ENCODE measurements around the gene IPCEF1.

Gene IPCEF1

GRCh38 chr6:154388803-154389202 is 32.2 kb upstream of the IPCEF1 start:
- Histone ChIP-seq H3K4me2 (ENCODE audit: low read length) (no peak overlapping the region), H3K27me3 (ENCODE audit: control insufficient read depth, insufficient read depth, low read length) (peaks cover 31% of the 10 kb centered on the region), H3K4me1 (ENCODE audit: control insufficient read depth, insufficient read depth, low read length) (peaks cover 19% of the 10 kb centered on the region), H3K9me3 (replicated peaks; ENCODE audit: low read length) (no peaks in the 10 kb centered on the region), H3K9ac (ENCODE audit: low read depth, low read length) (no peak overlapping the region), H3K4me3 (ENCODE audit: low read length) (no peak overlapping the region), H3K36me3 (ENCODE audit: insufficient read depth, low read length) (no peaks in the 10 kb centered on the region)

DNA sequence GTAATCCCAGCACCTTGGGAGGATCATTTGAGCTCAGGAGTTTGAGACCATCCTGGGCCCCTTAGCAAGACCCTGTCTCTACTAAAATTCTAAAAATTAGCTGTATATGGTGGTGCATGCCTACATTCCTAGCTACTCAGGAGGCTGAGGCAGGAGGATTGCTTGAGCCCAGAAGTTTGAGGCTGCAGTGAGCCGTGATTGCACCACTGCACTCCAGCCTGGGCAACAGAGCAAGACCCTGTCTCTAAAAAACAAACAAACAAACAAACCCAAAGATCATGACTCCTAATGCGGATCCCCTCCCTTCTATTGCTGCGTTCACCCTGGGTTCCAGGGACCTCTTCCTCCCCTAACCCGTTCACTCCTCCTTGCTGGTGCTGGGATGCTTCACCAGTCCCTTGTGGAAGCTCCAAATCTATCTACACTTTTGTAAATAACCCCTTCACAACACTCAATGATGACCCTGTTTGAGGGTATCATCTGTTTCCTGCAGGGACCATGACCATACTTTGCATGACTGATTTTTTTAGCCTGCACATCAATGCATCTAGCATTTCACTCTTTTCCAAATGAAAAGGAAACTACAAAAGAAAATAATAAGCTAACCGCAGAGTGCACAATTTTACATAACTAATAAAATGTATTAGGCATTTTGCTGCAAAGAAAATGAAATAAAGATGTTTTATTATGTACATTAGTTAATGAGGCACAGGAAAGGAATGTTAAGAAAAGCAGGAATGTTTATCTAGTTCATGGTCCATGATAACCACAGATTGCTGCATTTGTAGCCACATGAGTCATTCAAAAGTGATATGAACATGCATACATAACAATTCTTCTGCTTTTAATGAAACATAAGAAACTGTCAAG is 30.5 kb upstream of the IPCEF1 start:
- Histone ChIP-seq H3K4me2 (ENCODE audit: low read length) (peak overlapping the region; percentile 35), H3K9me3 (replicated peaks; ENCODE audit: low read length) (no peaks in the 10 kb centered on the region), H3K27me3 (ENCODE audit: control insufficient read depth, insufficient read depth, low read length) (peaks cover 38% of the 10 kb centered on the region), H3K4me1 (ENCODE audit: control insufficient read depth, insufficient read depth, low read length) (peaks cover 19% of the 10 kb centered on the region), H3K4me3 (ENCODE audit: low read length) (no peak overlapping the region), H3K36me3 (ENCODE audit: insufficient read depth, low read length) (no peaks in the 10 kb centered on the region), H3K9ac (ENCODE audit: low read depth, low read length) (no peak overlapping the region)

DNA sequence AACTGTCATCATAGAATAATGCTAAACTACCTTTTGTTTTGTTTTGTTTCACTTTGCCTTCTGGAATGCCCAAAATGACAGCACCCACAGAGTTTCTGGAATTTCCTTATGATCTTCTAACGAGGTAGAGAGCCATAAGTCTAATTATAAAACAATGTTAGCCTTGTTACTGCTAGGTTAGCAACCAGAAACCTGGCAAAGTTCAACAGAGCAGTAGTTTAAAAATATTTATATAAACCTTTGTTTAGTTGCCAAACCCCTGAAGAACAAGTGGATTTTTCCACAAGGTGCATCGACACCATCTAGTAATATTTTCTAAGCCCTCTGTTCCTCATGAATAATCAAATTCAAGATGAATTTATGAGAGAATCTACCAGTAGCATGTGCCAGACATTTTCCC is 27.6 kb upstream of the IPCEF1 start:
- Histone ChIP-seq H3K4me2 (ENCODE audit: low read length) (no peak overlapping the region), H3K9ac (ENCODE audit: low read depth, low read length) (no peak overlapping the region), H3K9me3 (replicated peaks; ENCODE audit: low read length) (no peaks in the 10 kb centered on the region), H3K36me3 (ENCODE audit: insufficient read depth, low read length) (no peaks in the 10 kb centered on the region), H3K4me1 (ENCODE audit: control insufficient read depth, insufficient read depth, low read length) (peaks cover 13% of the 10 kb centered on the region), H3K4me3 (ENCODE audit: low read length) (no peak overlapping the region), H3K27me3 (ENCODE audit: control insufficient read depth, insufficient read depth, low read length) (peaks cover 46% of the 10 kb centered on the region)

GRCh38 chr6:154383273-154383672 is 26.7 kb upstream of the IPCEF1 start:
- no peak overlapping the region for H3K9ac ChIP-seq (ENCODE audit: low read depth, low read length)
- no peaks in the 10 kb centered on the region for H3K9me3 ChIP-seq (replicated peaks; ENCODE audit: low read length)
- no peak overlapping the region for H3K4me2 ChIP-seq (ENCODE audit: low read length)
- peaks cover 13% of the 10 kb centered on the region for H3K4me1 ChIP-seq (ENCODE audit: control insufficient read depth, insufficient read depth, low read length)
- no peaks in the 10 kb centered on the region for H3K36me3 ChIP-seq (ENCODE audit: insufficient read depth, low read length)
- no peak overlapping the region for H3K4me3 ChIP-seq (ENCODE audit: low read length)
- H3K27me3 ChIP-seq (ENCODE audit: control insufficient read depth, insufficient read depth, low read length) = peaks cover 46% of the 10 kb centered on the region

DNA sequence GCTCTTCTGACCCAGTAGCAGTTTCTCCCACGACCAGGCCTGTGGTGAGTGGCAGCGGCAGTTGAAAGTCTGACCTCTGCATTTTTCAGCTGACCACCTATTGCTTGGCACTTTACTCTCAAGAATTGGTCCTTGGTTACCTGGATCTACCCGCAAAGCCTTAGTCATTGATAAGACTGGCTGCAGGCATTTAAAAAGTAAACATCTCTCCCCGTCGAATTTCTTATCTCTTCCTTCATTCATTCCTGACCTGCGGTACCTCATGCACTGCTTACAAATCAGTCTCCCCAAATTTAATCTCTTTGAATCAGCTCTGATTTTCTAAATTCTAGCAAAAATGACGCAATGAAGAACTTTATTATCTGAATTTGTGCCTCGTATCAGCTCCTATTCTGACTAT is 26.1 kb upstream of the IPCEF1 start:
- H3K9ac ChIP-seq (ENCODE audit: low read depth, low read length) = no peak overlapping the region
- peaks cover 10% of the 10 kb centered on the region for H3K4me1 ChIP-seq (ENCODE audit: control insufficient read depth, insufficient read depth, low read length)
- H3K4me2 ChIP-seq (ENCODE audit: low read length) = no peak overlapping the region
- H3K4me3 ChIP-seq (ENCODE audit: low read length) = no peak overlapping the region
- no peaks in the 10 kb centered on the region for H3K36me3 ChIP-seq (ENCODE audit: insufficient read depth, low read length)
- H3K27me3 ChIP-seq (ENCODE audit: control insufficient read depth, insufficient read depth, low read length) = peaks cover 46% of the 10 kb centered on the region
- no peaks in the 10 kb centered on the region for H3K9me3 ChIP-seq (replicated peaks; ENCODE audit: low read length)

- no peak overlapping the region for H3K4me3 ChIP-seq (ENCODE audit: low read length)
- peaks cover 46% of the 10 kb centered on the region for H3K27me3 ChIP-seq (ENCODE audit: control insufficient read depth, insufficient read depth, low read length)
- no peaks in the 10 kb centered on the region for H3K9me3 ChIP-seq (replicated peaks; ENCODE audit: low read length)
- H3K4me2 ChIP-seq (ENCODE audit: low read length) = no peak overlapping the region
- H3K36me3 ChIP-seq (ENCODE audit: insufficient read depth, low read length) = no peaks in the 10 kb centered on the region
- H3K4me1 ChIP-seq (ENCODE audit: control insufficient read depth, insufficient read depth, low read length) = peaks cover under 1% of the 10 kb centered on the region
- no peak overlapping the region for H3K9ac ChIP-seq (ENCODE audit: low read depth, low read length)
These were observed 24.9 kb upstream of the IPCEF1 start for GRCh38 chr6:154381548-154381947.

DNA sequence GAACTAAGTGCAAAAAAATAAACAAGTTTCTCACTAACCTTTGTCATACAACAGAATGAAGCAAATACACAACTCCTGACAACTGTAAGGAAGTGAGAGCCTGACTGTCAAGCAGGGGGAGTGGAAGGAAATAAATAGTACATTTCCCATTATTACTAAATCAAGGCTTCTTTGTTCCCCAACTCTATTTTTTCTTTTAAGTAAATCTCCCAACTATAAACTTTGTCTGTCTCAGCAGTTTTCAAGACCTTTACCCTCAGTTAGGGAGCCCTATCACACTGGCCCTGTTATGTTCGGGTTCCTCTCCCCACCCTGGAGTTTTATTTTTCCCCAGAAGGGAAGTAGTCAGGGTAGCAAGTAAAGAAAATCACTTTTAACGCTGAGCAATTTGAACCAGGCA is 24.1 kb upstream of the IPCEF1 start:
- Histone ChIP-seq H3K4me3 (ENCODE audit: low read length) (no peak overlapping the region), H3K4me1 (ENCODE audit: control insufficient read depth, insufficient read depth, low read length) (no peaks in the 10 kb centered on the region), H3K9me3 (replicated peaks; ENCODE audit: low read length) (no peaks in the 10 kb centered on the region), H3K9ac (ENCODE audit: low read depth, low read length) (no peak overlapping the region), H3K27me3 (ENCODE audit: control insufficient read depth, insufficient read depth, low read length) (peaks cover 40% of the 10 kb centered on the region), H3K4me2 (ENCODE audit: low read length) (no peak overlapping the region), H3K36me3 (ENCODE audit: insufficient read depth, low read length) (no peaks in the 10 kb centered on the region)

- Histone ChIP-seq H3K9me3 (replicated peaks; ENCODE audit: low read length) (no peaks in the 10 kb centered on the region), H3K27me3 (ENCODE audit: control insufficient read depth, insufficient read depth, low read length) (peaks cover 30% of the 10 kb centered on the region), H3K4me3 (ENCODE audit: low read length) (no peak overlapping the region), H3K4me1 (ENCODE audit: control insufficient read depth, insufficient read depth, low read length) (no peaks in the 10 kb centered on the region), H3K4me2 (ENCODE audit: low read length) (no peak overlapping the region), H3K9ac (ENCODE audit: low read depth, low read length) (no peak overlapping the region), H3K36me3 (ENCODE audit: insufficient read depth, low read length) (no peaks in the 10 kb centered on the region)
These were observed 23.0 kb upstream of the IPCEF1 start for GRCh38 chr6:154379585-154379984.

DNA sequence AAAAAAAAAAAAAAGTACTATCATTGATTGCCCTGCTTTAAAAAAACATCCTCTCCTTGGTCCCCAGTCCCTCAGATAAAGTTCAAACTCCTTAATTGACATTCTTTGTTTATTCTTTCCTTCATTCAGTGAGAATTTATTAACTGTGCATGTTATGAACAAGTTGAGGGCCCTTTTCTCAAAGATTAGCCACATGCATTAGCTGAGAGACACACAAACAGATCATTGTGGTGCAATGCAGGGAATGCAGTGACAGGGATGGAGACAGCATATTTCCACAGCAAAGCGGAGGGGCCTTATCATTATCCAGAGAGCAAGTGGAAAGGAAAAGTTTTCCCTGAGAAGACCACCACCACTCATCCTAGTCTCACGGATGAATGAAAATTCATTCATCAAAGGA is 21.9 kb upstream of the IPCEF1 start:
- Histone ChIP-seq H3K9me3 (replicated peaks; ENCODE audit: low read length) (no peaks in the 10 kb centered on the region), H3K4me3 (ENCODE audit: low read length) (no peak overlapping the region), H3K4me2 (ENCODE audit: low read length) (no peak overlapping the region), H3K27me3 (ENCODE audit: control insufficient read depth, insufficient read depth, low read length) (peaks cover 20% of the 10 kb centered on the region), H3K36me3 (ENCODE audit: insufficient read depth, low read length) (no peaks in the 10 kb centered on the region), H3K4me1 (ENCODE audit: control insufficient read depth, insufficient read depth, low read length) (no peaks in the 10 kb centered on the region), H3K9ac (ENCODE audit: low read depth, low read length) (no peak overlapping the region)

DNA sequence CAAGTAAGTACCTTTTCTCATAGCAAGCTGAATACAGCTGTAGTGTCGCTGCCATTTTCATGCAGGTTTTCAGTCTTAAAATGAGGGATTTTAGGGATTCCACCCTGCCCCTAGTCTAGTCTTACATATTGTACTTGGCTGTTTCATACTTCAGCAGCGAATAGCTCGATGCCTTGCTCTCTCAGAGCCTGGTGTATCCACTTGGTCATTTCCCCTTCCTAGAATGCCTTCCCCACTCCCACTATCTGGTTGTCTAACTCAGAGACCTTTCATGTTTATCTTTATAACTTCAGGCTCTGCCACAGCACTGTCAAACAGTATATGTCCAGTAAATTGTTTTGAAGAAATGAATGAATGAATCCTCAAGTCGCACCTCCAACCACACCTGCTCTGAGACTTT is 21.1 kb upstream of the IPCEF1 start:
- Histone ChIP-seq H3K4me3 (ENCODE audit: low read length) (no peak overlapping the region), H3K9me3 (replicated peaks; ENCODE audit: low read length) (no peaks in the 10 kb centered on the region), H3K9ac (ENCODE audit: low read depth, low read length) (no peak overlapping the region), H3K27me3 (ENCODE audit: control insufficient read depth, insufficient read depth, low read length) (peaks cover 13% of the 10 kb centered on the region), H3K4me2 (ENCODE audit: low read length) (no peak overlapping the region), H3K36me3 (ENCODE audit: insufficient read depth, low read length) (no peaks in the 10 kb centered on the region), H3K4me1 (ENCODE audit: control insufficient read depth, insufficient read depth, low read length) (no peaks in the 10 kb centered on the region)

DNA sequence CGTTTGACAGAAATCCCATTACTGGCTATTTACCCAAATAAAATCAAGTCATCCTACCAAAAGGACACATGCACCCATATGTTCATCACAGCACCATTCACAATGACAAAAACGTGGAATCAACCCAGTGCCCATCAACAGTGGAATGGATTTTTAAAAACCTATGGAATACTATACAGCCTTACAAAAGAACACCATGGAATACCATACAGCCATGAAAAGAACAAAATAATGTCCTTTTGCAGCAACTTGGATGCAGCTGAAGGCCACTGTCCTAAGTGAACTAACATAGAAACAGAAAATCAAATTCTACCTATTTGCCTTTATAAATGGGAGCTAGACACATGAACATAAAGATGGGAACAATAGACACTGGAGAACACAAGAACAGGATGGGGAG is 17.4 kb upstream of the IPCEF1 start:
- Histone ChIP-seq H3K9ac (ENCODE audit: low read depth, low read length) (no peak overlapping the region), H3K36me3 (ENCODE audit: insufficient read depth, low read length) (no peaks in the 10 kb centered on the region), H3K4me1 (ENCODE audit: control insufficient read depth, insufficient read depth, low read length) (no peaks in the 10 kb centered on the region), H3K9me3 (replicated peaks; ENCODE audit: low read length) (no peaks in the 10 kb centered on the region), H3K4me2 (ENCODE audit: low read length) (no peak overlapping the region), H3K27me3 (ENCODE audit: control insufficient read depth, insufficient read depth, low read length) (no peaks in the 10 kb centered on the region), H3K4me3 (ENCODE audit: low read length) (no peak overlapping the region)

DNA sequence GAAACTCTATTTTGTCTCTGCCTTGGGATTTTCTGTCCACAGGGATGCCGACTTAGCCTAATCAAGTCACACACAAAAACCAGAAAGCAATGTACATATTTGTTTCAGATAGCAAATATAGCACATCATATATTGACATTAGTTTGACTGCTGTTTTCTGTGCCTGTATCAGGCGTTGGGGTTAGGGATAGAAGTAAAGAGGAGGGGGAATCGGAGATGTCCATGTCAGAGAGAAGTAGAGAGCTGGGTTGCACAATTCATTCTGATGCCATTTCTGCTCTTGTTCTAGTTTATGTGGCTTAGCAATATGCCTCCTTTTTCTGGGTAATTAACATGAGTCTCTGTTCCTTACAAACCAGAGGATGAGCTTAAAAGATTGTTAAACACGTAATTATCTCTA is 14.7 kb upstream of the IPCEF1 start:
- no peak overlapping the region for H3K4me3 ChIP-seq (ENCODE audit: low read length)
- no peaks in the 10 kb centered on the region for H3K36me3 ChIP-seq (ENCODE audit: insufficient read depth, low read length)
- H3K9me3 ChIP-seq (replicated peaks; ENCODE audit: low read length) = no peaks in the 10 kb centered on the region
- no peak overlapping the region for H3K4me2 ChIP-seq (ENCODE audit: low read length)
- no peak overlapping the region for H3K9ac ChIP-seq (ENCODE audit: low read depth, low read length)
- no peaks in the 10 kb centered on the region for H3K4me1 ChIP-seq (ENCODE audit: control insufficient read depth, insufficient read depth, low read length)
- peaks cover 3% of the 10 kb centered on the region for H3K27me3 ChIP-seq (ENCODE audit: control insufficient read depth, insufficient read depth, low read length)

Measured in skeletal muscle satellite cell (primary cell).